GM19467 (cell line): Measurements from ENCODE around the gene CTNND2.

ENCODE experiments used
- ATAC-seq: cut with Tn5 transposase; IDR thresholded peaks from one replicate; pipeline ENCODE4 v1.9.1; 2021; ENCODE audit warnings: mild to moderate bottlenecking, moderate library complexity; ENCODE audit not compliant: unreplicated experiment

CTNND2 gene

DNA sequence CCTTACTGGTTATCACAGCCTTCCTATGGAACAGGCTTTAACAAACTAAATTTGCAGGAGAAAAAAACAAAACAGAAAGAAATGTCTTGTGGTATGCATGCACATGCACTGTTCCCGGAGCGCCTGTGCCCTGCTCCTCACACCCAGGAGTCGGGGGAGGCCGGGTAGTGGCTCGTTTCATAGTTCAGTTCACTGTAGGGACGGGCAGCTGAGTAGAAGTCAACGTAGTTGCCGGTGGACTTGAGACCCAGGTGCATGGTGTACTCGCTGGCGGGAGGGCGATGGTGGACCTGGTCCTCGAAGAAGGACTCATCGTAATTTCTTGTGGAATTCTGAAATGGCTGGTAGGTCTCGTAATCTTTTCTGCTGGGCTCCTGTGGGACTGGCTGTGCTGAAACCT is 930.9 kb downstream of the CTNND2 start:
- ATAC-seq = no peak

- ATAC-seq = no peak
These were observed 934.5 kb downstream of the CTNND2 start for GRCh38 chr5:10969684-10970180.

DNA sequence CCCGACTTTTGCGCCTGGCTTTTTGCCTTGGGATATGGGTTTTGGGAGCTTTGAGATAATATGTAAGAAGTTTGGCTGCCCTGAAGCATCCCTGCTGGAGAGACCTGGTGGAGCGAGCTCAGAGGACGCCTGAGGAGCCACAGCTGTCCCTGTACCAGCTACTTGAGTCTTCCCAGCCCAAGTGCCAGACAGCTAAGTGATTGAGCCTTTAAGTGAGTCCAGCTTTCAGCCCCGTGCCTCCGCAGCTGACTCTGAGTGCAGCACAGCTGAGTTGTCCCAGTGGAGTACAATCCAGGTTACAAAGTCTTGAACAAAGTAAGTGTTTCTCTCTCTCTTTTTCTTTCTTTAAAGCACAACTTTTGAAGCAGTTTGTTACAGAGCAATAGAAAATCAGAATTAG is 939.4 kb downstream of the CTNND2 start:
- ATAC-seq = no peak

DNA sequence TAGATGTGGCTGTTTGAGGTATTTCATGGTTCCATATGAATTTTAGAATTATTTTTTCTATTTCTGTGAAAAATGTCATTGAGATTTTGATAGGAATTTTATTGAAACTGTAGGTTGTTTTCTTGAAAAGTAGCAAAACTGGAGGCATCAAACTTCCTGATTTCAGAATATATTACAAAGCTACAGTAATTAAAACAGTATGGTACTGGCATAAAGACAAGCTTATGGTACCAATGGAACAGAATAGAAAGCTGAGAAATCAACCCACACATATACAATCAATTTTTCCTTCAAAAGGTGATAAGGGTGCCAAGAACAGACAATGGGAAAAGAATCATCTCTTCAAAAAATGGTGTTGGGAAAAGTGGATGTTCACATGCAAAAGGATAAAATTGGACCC is 945.5 kb downstream of the CTNND2 start:
- no peak for ATAC-seq

GRCh38 chr5:10949856-10950630 is 954.2 kb downstream of the CTNND2 start:
- no peak for ATAC-seq

DNA sequence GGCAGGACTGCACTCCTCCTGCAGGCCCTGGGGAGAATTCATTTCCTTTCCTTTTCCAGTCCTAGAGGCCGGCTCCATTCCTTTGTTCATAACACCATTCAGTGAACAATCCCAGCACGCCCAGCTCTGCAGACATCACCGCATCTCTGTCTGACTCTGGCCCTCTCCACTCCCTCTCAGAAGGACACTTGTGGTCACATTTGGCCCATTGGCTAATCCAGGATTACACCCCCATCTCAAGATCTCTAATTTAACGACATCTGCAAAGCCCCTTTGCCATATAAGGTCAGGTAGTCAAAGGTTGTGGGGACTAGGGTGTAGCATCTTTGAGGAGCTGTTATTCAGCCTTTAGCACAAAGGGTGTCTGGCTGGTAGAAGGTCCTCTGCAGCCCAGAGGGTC is 958.2 kb downstream of the CTNND2 start:
- no peak for ATAC-seq

- ATAC-seq = no peak
These were observed 962.3 kb downstream of the CTNND2 start for GRCh38 chr5:10941900-10942299.

DNA sequence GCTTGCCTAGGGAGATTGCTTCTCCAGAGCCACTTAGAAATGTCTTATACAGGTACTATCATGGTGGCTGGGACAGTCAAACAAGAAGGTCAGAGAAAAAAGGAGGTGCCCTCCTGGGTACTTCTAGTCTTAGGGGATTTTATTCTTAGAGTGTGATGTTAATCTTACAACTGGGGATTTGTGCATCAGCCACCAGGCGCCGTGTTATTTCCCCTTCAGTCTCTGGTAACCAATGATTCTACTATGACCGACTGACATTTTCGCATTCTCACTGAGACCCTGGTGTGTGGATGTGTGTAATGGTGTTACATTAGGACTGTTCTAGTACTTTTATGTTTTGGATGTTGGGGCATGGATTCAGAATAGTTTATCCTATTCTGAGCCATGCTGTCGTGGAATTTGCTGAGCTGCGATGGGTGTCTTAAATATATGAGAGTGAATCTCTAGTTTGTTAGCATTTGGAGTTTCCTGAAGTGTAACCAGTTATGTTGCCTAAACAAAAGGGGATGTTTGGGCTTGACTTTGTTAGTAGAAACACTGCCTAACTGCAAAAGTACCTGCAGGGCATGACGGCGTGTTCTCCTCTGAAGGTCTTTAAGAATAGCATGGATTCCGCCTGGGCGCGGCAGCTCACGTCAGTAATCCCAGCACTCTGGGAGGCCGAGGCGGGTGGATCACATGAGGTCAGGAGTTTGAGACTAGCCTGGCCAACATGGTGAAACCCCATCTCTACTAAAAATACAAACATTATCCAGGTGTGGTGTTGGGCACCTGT is 968.0 kb downstream of the CTNND2 start:
- no peak for ATAC-seq

DNA sequence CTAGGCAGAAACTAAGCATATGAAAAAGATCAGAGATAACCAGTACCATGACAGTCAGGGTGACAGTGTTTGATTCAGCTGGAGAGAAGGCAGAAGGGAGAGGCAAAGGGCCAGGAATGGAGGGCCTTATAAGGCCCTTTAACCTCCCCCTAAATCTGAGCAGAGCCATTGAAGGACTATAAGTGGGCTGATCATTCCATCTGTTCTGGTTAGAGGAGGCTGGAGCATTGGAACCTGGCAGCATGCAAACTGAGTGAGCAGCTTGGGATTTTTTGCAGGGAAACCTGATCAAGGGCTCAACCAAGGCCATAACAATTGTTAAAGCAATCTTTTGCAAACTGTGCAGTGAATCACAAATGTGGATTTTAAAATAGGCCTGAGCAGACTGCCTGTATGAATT is 968.7 kb downstream of the CTNND2 start:
- no peak for ATAC-seq

DNA sequence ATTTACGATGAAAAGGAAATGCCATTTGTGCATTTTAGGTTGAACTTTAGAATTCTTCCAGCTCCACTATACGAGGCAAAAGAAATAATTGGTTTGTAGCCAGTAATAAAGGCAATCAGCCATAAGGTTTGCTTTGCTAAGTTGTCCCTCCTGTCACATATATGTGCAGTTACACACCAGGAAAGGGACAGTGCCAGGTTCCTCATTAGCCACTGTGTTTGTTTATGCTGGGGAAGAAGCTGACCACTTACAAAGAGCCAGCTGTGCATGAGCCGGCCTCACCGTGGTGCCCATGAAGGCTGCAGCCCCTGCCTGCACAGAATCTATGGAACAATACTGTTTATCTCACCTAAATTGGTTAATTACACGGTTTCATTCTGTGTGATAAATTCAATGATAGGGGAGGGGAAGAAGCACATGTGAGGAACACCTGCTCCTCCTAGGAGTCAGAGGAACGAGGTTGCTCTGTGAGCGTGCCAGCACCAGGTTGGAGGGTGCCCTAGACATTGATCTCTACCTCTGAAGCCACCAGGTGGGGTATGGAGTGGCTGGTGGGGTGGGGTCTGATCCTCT is 969.4 kb downstream of the CTNND2 start:
- no peak for ATAC-seq

DNA sequence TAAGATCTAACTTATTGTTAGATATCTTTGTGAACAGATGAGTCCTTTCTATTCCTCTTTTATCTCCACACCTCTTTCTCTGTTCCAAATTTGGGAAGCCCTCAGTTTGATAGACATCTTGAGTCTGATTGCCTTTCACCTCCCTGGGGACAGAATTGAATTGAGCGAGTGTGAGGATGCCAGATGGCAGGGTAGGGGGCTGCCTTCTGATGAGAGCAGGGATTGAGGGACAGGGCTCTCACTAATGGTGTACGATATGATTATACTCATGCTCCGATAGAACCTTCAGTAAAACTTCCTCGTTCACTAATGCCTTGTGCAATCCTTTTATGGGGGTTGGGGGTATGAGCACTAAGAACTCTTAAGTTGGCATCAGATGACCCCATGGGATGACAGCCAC is 971.1 kb downstream of the CTNND2 start:
- no peak for ATAC-seq

DNA sequence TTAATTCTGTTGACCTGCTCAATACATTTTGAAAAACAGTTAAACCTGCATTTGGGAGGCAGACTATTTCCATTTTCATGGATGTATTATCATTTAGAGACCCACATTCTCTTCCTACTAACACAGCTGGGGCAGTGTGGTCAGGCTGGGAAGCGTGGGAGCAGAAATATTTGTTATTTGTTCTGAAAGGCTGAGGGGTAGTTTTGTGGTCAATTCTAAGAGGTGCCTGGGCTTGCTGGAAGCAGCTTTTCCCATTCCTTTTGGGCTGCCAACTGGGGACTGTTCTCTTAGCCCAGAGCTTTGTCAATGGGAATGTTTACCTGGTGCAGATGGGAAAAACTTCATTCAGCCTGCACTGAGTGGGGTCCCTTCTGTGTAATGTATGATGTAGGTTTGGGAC is 971.8 kb downstream of the CTNND2 start:
- no peak for ATAC-seq

DNA sequence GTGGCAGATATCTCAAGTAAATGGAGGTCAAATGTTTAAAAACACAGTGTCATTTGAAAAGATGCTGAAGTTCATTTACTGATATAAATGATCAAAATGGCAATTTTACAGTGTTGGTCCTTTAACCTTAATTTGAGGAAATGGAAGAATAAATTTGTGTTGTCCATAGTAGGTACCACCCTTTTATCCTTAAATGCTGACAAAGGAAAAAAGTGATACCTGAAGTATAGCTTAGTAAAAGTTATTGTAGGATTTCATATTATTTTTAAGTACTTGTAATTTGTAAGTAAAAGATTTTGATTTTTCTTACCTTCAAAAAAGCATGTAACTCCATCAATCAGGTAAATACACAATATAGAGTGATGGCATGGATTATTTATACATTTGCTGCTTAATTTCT is 976.6 kb downstream of the CTNND2 start:
- no peak for ATAC-seq

GRCh38 chr5:10923310-10923709 is 980.9 kb downstream of the CTNND2 start:
- ATAC-seq = no peak
